Body of pancreas (tissue), 4 donors: ENCODE measurements around the gene FAM9B.

Experiments used
- CTCF ChIP-seq, 7 experiments: fragments of 450-650 bp in 4 of 7; fragments of 200-600 bp in 3 of 7; sonication (generic) in 3 of 7; IDR thresholded peaks; one replicate each; pipeline ENCODE4 v1.5.1; 2016 to 2019; ENCODE audit warnings: antibody characterized with exemption in 7 of 7
- POLR2A ChIP-seq, 3 donors: fragments of 450-650 bp; IDR thresholded peaks; one replicate each; pipeline ENCODE4 v1.6.1; 2016; ENCODE audit warnings: antibody characterized with exemption in 3 of 3, mild to moderate bottlenecking in 2 of 3

GRCh38 chrX:9003041-9003440 is 30.9 kb downstream of the FAM9B start:
- TF ChIP-seq CTCF (IDR thresholded peaks at IDR 0.05) (no peak), POLR2A (IDR thresholded peaks at IDR 0.05) (no peak)
